ENCODE results near the gene DOCK10.

- no peak for TF ChIP-seq CTCF (conservative IDR thresholded peaks at IDR 0.05 in 1 of 2, IDR thresholded peaks at IDR 0.05 in 1 of 2; ENCODE audit: low read depth in 1 of 2, low read length in 2 of 2)
- no peak for TF ChIP-seq EZH2 (IDR thresholded peaks at IDR 0.05; ENCODE audit: low read length, missing control alignments)
These were observed 127.1 kb downstream of the DOCK10 start for GRCh38 chr2:224915136-224915535.
